HepG2 (cell line): ENCODE data around the gene RABL6. TPM values are rescaled to one million over a fixed set of nuclear protein-coding genes. Genes with fewer than 3 reads are reported as not detected.
A peak's percentile ranks its signal among the peaks of the same experiment; 100 is the strongest.

Experiments
- ATF7-NPFF ChIP-seq: sonication (generic); formaldehyde crosslinking; IDR thresholded peaks from 2 replicates; pipeline ENCODE4 v1.8.1; 2023; ENCODE audit warnings: mild to moderate bottlenecking, low read depth, missing genetic modification reagents, moderate library complexity
- EP300 ChIP-seq, 3 experiments: sonication (generic) in 1 of 3; formaldehyde crosslinking in 1 of 3; IDR thresholded peaks; 2 replicates each; pipeline versions ENCODE4 v1.5.1 to v1.6.1; 2011 to 2020; ENCODE audit warnings: low read depth in 2 of 3, low read length in 2 of 3, borderline replicate concordance in 1 of 3, improper control_type of control experiment in 1 of 3, mild to moderate bottlenecking in 1 of 3, missing genetic modification reagents in 1 of 3, moderate library complexity in 1 of 3
- HDAC1 ChIP-seq: sonication (generic); formaldehyde crosslinking; IDR thresholded peaks from 2 replicates; pipeline ENCODE4 v1.5.1; 2020; ENCODE audit warnings: mild to moderate bottlenecking, missing genetic modification reagents
- HOXA3 ChIP-seq: sonication (generic); formaldehyde crosslinking; IDR thresholded peaks from 2 replicates; pipeline ENCODE4 v1.5.0; 2020; ENCODE audit warnings: missing genetic modification reagents
- MED1 ChIP-seq: sonication (generic); formaldehyde crosslinking; IDR thresholded peaks from 2 replicates; pipeline ENCODE4 v1.4.0; 2020; ENCODE audit warnings: missing genetic modification reagents
- PLRG1 ChIP-seq: fragments of 450-650 bp; conservative IDR thresholded peaks from 2 replicates; pipeline ENCODE4 v1.6.1; 2016
- REL ChIP-seq: sonication (generic); formaldehyde crosslinking; conservative IDR thresholded peaks from 2 replicates; pipeline ENCODE4 v1.8.0; 2022; ENCODE audit warnings: mild to moderate bottlenecking, missing genetic modification reagents, moderate library complexity
- ZEB1 ChIP-seq: IDR thresholded peaks from 2 replicates; pipeline ENCODE4 v1.6.1; 2012; ENCODE audit warnings: mild to moderate bottlenecking, low read depth, inconsistent platforms; ENCODE audit not compliant: insufficient replicate concordance
- ZNF616 ChIP-seq: sonication (generic); formaldehyde crosslinking; IDR thresholded peaks from 2 replicates; pipeline ENCODE4 v1.5.0; 2020; ENCODE audit warnings: low read depth, mild to moderate bottlenecking, missing genetic modification reagents
- ZNF713 ChIP-seq: sonication (generic); formaldehyde crosslinking; IDR thresholded peaks from 2 replicates; pipeline ENCODE4 v1.4.0; 2020; ENCODE audit warnings: mild to moderate bottlenecking, missing genetic modification reagents
- ZNF780A ChIP-seq: sonication (generic); formaldehyde crosslinking; IDR thresholded peaks from 2 replicates; pipeline ENCODE4 v1.8.0; 2022; ENCODE audit warnings: mild to moderate bottlenecking, missing genetic modification reagents, moderate library complexity
- ZNF781 ChIP-seq: sonication (generic); formaldehyde crosslinking; IDR thresholded peaks from 2 replicates; pipeline ENCODE4 v1.5.1; 2020; ENCODE audit warnings: borderline replicate concordance, mild to moderate bottlenecking, missing genetic modification reagents; ENCODE audit errors: not compliant biosample characterization
- polyA plus RNA-seq, 8 experiments: library from polyadenylated mRNA; depleted of rRNA in 3 of 8; stranded (reverse) in 7 of 8; unstranded in 1 of 8; fragments of >200 nt; fragmentation: Illumina TruSeq in 4 of 8; extraction: Trizol in 4 of 8; gene quantifications; 2 replicates each; pipeline versions ENCODE4 v1.2.1 to v1.2.3, GENCODE V29; 2011 to 2016; ENCODE audit warnings: low read depth in 4 of 8, missing spikeins in 1 of 8, mixed read lengths in 1 of 8; ENCODE audit not compliant: insufficient read depth in 1 of 8
- total RNA-seq, 5 experiments: library from RNA; depleted of rRNA; stranded (reverse); fragments of >200 nt; fragmentation: Illumina TruSeq; extraction: Trizol; gene quantifications; 2 replicates each; pipeline ENCODE4 v1.2.3, GENCODE V29; 2016; ENCODE audit warnings: low read depth in 1 of 5
- TF ChIP-seq, protein P1 (sequence below): sonication (generic); formaldehyde crosslinking; conservative IDR thresholded peaks from 2 replicates; pipeline ENCODE4 v1.8.0; 2022; ENCODE audit warnings: low read depth, missing genetic modification reagents
- TF ChIP-seq, protein P2 (sequence below): sonication (generic); formaldehyde crosslinking; IDR thresholded peaks from 2 replicates; pipeline ENCODE4 v1.5.1; 2020; ENCODE audit warnings: missing genetic modification reagents, mild to moderate bottlenecking, borderline replicate concordance
- TF ChIP-seq, protein P3 (sequence below), 2 experiments: sonication (generic) in 1 of 2; formaldehyde crosslinking in 1 of 2; IDR thresholded peaks; 2 replicates each; pipeline versions ENCODE4 v1.6.1 to v1.9.0; 2014 to 2022; ENCODE audit warnings: antibody characterized with exemption in 1 of 2, borderline replicate concordance in 1 of 2, inconsistent platforms in 1 of 2, low read depth in 1 of 2, missing genetic modification reagents in 1 of 2
- TF ChIP-seq, protein P4 (sequence below): sonication (generic); formaldehyde crosslinking; IDR thresholded peaks from 2 replicates; pipeline ENCODE4 v1.4.0; 2020; ENCODE audit warnings: mild to moderate bottlenecking, missing genetic modification reagents

RABL6 gene
- total and polyA plus RNA-seq, 2 of the 13 experiments (the other 11 are each of a cell fraction or from before 2014, with no cell fraction given): 81.5 to 125 TPM

DNA sequence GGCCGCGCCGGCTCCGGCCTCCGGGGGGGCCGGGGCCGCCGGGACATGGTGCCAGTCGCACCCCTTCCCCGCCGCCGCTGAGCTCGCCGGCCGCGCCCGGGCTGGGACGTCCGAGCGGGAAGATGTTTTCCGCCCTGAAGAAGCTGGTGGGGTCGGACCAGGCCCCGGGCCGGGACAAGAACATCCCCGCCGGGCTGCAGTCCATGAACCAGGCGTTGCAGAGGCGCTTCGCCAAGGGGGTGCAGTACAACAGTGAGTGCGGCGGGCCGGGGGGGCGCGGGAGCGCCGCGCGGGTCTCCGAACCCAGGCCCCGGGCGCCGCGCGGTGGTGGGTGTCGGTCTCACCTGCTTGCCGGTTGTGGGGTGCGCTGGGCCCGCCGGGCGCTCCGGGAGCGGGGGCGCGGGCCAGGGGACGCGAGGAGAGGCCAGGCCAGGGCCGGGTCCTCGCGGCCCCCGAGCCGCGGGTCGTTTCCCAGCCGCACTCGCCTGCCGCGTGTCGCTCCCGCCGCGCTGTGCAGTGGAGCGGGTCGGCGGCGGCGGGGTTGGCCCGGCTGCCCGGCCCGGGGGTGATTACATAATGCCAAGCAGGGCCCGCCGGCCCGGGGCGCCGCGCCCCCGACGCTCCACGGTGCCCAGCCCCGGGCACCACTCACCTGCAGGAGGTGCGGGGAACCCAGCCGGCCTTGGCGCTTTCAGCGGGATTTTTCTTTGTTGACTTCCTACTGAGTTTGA is 492 bp downstream of the RABL6 start (continued):
- TF ChIP-seq EP300 (IDR thresholded peaks at IDR 0.05; ENCODE audit: low read depth in 2 of 2, low read length in 2 of 2): no peak
- TF ChIP-seq EP300 (CRISPR knock-in tag; IDR thresholded peaks at IDR 0.05; ENCODE audit: borderline replicate concordance): no peak
- TF ChIP-seq, protein P1, sequence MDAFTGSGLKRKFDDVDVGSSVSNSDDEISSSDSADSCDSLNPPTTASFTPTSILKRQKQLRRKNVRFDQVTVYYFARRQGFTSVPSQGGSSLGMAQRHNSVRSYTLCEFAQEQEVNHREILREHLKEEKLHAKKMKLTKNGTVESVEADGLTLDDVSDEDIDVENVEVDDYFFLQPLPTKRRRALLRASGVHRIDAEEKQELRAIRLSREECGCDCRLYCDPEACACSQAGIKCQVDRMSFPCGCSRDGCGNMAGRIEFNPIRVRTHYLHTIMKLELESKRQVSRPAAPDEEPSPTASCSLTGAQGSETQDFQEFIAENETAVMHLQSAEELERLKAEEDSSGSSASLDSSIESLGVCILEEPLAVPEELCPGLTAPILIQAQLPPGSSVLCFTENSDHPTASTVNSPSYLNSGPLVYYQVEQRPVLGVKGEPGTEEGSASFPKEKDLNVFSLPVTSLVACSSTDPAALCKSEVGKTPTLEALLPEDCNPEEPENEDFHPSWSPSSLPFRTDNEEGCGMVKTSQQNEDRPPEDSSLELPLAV (CRISPR knock-in tag): 0 out of 2 replicates have a peak, but pooled peaks have one; percentile 27
- TF ChIP-seq, protein P2, sequence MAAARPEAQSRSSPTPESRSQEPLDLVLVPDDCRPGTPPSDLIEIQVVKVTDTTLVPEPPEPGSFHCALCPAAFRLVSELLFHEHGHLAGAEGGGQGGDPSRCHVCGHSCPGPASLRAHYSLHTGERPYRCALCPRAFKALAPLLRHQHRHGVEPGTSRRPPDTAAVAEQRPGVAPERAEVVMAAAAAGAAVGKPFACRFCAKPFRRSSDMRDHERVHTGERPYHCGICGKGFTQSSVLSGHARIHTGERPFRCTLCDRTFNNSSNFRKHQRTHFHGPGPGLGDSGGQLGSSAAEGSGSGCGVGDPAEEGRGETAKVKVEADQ: 0 out of 2 replicates have a peak, but pooled peaks have one; percentile 20
- no peak for TF ChIP-seq PLRG1
- 0 out of 2 replicates have a peak, but pooled peaks have one; percentile 7 for TF ChIP-seq ZNF616 (CRISPR knock-in tag)
- TF ChIP-seq, protein P3, sequence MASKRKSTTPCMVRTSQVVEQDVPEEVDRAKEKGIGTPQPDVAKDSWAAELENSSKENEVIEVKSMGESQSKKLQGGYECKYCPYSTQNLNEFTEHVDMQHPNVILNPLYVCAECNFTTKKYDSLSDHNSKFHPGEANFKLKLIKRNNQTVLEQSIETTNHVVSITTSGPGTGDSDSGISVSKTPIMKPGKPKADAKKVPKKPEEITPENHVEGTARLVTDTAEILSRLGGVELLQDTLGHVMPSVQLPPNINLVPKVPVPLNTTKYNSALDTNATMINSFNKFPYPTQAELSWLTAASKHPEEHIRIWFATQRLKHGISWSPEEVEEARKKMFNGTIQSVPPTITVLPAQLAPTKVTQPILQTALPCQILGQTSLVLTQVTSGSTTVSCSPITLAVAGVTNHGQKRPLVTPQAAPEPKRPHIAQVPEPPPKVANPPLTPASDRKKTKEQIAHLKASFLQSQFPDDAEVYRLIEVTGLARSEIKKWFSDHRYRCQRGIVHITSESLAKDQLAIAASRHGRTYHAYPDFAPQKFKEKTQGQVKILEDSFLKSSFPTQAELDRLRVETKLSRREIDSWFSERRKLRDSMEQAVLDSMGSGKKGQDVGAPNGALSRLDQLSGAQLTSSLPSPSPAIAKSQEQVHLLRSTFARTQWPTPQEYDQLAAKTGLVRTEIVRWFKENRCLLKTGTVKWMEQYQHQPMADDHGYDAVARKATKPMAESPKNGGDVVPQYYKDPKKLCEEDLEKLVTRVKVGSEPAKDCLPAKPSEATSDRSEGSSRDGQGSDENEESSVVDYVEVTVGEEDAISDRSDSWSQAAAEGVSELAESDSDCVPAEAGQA (IDR thresholded peaks at IDR 0.05; ENCODE audit: low read depth): no peak; the same call in 1 of the 2 replicates
- TF ChIP-seq, protein P3 (CRISPR knock-in tag; IDR thresholded peaks at IDR 0.05; ENCODE audit: borderline replicate concordance): 0 out of 2 replicates have a peak, but pooled peaks have one; percentile 22
- TF ChIP-seq, protein P4, sequence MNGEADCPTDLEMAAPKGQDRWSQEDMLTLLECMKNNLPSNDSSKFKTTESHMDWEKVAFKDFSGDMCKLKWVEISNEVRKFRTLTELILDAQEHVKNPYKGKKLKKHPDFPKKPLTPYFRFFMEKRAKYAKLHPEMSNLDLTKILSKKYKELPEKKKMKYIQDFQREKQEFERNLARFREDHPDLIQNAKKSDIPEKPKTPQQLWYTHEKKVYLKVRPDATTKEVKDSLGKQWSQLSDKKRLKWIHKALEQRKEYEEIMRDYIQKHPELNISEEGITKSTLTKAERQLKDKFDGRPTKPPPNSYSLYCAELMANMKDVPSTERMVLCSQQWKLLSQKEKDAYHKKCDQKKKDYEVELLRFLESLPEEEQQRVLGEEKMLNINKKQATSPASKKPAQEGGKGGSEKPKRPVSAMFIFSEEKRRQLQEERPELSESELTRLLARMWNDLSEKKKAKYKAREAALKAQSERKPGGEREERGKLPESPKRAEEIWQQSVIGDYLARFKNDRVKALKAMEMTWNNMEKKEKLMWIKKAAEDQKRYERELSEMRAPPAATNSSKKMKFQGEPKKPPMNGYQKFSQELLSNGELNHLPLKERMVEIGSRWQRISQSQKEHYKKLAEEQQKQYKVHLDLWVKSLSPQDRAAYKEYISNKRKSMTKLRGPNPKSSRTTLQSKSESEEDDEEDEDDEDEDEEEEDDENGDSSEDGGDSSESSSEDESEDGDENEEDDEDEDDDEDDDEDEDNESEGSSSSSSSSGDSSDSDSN: peak; percentile 41; the same call in 1 of the 2 replicates
- 0 out of 2 replicates have a peak, but pooled peaks have one; percentile 5 for TF ChIP-seq HOXA3 (CRISPR knock-in tag)
- no peak for TF ChIP-seq ZNF781 (CRISPR knock-in tag)
- 0 out of 2 replicates have a peak, but pooled peaks have one; percentile 41 for TF ChIP-seq ATF7-NPFF (CRISPR knock-in tag)
- TF ChIP-seq ZNF780A (CRISPR knock-in tag): no peak
- TF ChIP-seq MED1: no peak; the same call in 1 of the 2 replicates
- no peak for TF ChIP-seq ZNF713 (CRISPR knock-in tag)
- 0 out of 2 replicates have a peak, but pooled peaks have one; percentile 23 for TF ChIP-seq REL
- 0 out of 2 replicates have a peak, but pooled peaks have one; percentile 5 for TF ChIP-seq HDAC1 (CRISPR knock-in tag)
- no peak for TF ChIP-seq ZEB1
